SU-DHL-6 (cell line): ENCODE results near the gene CD247.

Experiments
- H2AFZ ChIP-seq: fragments of 200-600 bp; sonication (generic); 2 replicates; pipeline ENCODE4 v1.6.1; 2014; ENCODE audit warnings: low read depth, mild to moderate bottlenecking, moderate library complexity, mixed read lengths, antibody characterized with exemption, low read length; ENCODE audit not compliant: severe bottlenecking
- H3F3A ChIP-seq: fragments of 200-600 bp; shearing (Covaris generic); 2 replicates; pipeline ENCODE4 v1.6.0; 2016; ENCODE audit warnings: antibody characterized with exemption, mild to moderate bottlenecking; ENCODE audit not compliant: insufficient read depth
- H3K27ac ChIP-seq: fragments of 200-600 bp; sonication (generic); 2 replicates; pipeline ENCODE4 v1.5.1; 2016; ENCODE audit warnings: low read depth, mild to moderate bottlenecking, low read length, moderate library complexity, mixed read lengths
- H3K27me3 ChIP-seq: fragments of 200-600 bp; sonication (generic), shearing (Covaris generic); 2 replicates; pipeline ENCODE4 v1.6.0; 2014; ENCODE audit warnings: mild to moderate bottlenecking, low read length
- H3K36me3 ChIP-seq: fragments of 200-600 bp; sonication (generic); 2 replicates; pipeline ENCODE4 v1.6.1; 2014; ENCODE audit warnings: mild to moderate bottlenecking, low read length, mixed read lengths
- H3K4me2 ChIP-seq: fragments of 300-600, 200-600 bp; shearing (Covaris generic), sonication (generic); 2 replicates; pipeline ENCODE4 v1.6.0; 2014; ENCODE audit warnings: low read length, low read depth, mild to moderate bottlenecking; ENCODE audit not compliant: poor library complexity, severe bottlenecking
- H3K4me3 ChIP-seq: fragments of 200-600 bp; sonication (generic); 2 replicates; pipeline ENCODE4 v1.5.1; 2014; ENCODE audit warnings: antibody characterized with exemption, low read length, mild to moderate bottlenecking, mixed read lengths; ENCODE audit not compliant: insufficient read depth, poor library complexity, severe bottlenecking
- H3K79me2 ChIP-seq: fragments of 200-600 bp; sonication (generic); 2 replicates; pipeline ENCODE4 v1.6.1; 2014; ENCODE audit warnings: mild to moderate bottlenecking, low read length, moderate library complexity; ENCODE audit not compliant: insufficient read depth
- H3K9ac ChIP-seq: fragments of 200-600 bp; sonication (generic); 2 replicates; pipeline ENCODE4 v1.7.0; 2014; ENCODE audit warnings: mild to moderate bottlenecking, low read length
- H3K9me2 ChIP-seq: fragments of 200-600 bp; sonication (generic); replicated peaks from 2 replicates; pipeline ENCODE4 v1.6.1; 2014; ENCODE audit warnings: low read length; ENCODE audit not compliant: insufficient read depth
- H3K9me3 ChIP-seq: fragments of 200-600 bp; sonication (generic); 2 replicates; pipeline ENCODE4 v1.6.1; 2014; ENCODE audit warnings: low read length, mixed read lengths; ENCODE audit not compliant: insufficient read depth
- H4K20me1 ChIP-seq: fragments of 200-600 bp; sonication (generic); 2 replicates; pipeline ENCODE4 v1.6.1; 2014; ENCODE audit warnings: low read depth, mild to moderate bottlenecking, antibody characterized with exemption, low read length, moderate library complexity, mixed read lengths
- EZH2phosphoT487 ChIP-seq: fragments of 200-600 bp; sonication (generic), shearing (Covaris generic); conservative IDR thresholded peaks from 2 replicates; pipeline ENCODE4 v1.6.1; 2018; ENCODE audit warnings: mild to moderate bottlenecking, antibody characterized with exemption, low read length, moderate library complexity, mixed read lengths
- TF ChIP-seq, protein P1 (sequence below): fragments of 200-600 bp; sonication (generic); IDR thresholded peaks from one replicate; pipeline ENCODE4 v1.5.1; 2017; ENCODE audit warnings: antibody characterized with exemption, mild to moderate bottlenecking, low read length, moderate library complexity; ENCODE audit not compliant: insufficient read depth, poor library complexity, severe bottlenecking

CD247 gene

DNA sequence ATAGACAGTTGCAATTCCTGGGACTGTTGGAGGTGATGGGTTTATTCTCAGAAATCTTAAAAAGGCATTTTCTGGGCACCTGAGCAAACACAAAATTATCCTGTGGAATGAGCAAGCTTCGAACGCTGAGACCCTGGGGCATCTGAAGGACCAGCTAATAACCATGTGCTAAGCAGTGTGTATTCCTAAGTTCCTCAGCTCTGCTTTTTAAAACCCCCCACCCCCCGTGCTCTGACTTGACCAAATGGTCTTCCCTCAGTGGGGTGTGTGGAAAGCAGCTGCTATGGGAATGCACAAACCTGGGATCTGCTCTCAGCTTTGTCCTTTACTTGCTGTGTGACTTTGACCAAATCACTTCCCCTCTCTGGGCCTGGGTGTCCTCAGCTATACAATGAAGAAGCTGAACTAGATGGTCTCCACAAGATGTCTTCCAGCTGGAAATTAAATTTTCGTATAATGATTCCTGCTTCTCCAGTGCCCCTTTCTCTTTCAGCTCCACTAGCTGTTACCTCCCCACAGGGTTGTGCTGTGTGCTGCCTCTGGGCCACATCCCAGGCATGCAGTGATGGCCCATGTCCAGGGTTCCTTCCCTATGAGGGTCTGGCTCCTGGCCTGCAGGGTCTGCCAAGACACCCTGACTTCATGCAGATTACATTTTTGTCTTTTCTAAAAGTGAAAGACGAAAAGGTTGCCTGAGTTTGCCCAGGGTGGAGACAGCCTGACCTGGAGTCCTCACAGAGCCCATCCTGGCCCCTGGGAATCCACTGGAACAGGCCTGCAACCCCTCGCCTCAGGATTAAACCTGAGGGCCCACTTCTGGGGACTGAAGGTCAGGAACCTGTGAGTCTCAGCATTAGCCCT lies 14.9 kb upstream of the CD247 start:
- Histone ChIP-seq H3K9me2 (no peaks in the 10 kb centered on the region), H4K20me1 (no peaks in the 10 kb centered on the region), H2AFZ (no peak overlapping the region), H3K27ac (no peak overlapping the region), H3K79me2 (no peaks in the 10 kb centered on the region), H3K27me3 (no peaks in the 10 kb centered on the region), H3F3A (no peaks in the 10 kb centered on the region), H3K4me2 (no peak overlapping the region), H3K36me3 (no peaks in the 10 kb centered on the region), H3K9me3 (no peaks in the 10 kb centered on the region), H3K9ac (no peak overlapping the region), H3K4me3 (no peak overlapping the region)
- no peak for TF ChIP-seq EZH2phosphoT487
- TF ChIP-seq, protein P1, sequence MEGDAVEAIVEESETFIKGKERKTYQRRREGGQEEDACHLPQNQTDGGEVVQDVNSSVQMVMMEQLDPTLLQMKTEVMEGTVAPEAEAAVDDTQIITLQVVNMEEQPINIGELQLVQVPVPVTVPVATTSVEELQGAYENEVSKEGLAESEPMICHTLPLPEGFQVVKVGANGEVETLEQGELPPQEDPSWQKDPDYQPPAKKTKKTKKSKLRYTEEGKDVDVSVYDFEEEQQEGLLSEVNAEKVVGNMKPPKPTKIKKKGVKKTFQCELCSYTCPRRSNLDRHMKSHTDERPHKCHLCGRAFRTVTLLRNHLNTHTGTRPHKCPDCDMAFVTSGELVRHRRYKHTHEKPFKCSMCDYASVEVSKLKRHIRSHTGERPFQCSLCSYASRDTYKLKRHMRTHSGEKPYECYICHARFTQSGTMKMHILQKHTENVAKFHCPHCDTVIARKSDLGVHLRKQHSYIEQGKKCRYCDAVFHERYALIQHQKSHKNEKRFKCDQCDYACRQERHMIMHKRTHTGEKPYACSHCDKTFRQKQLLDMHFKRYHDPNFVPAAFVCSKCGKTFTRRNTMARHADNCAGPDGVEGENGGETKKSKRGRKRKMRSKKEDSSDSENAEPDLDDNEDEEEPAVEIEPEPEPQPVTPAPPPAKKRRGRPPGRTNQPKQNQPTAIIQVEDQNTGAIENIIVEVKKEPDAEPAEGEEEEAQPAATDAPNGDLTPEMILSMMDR = no peak

DNA sequence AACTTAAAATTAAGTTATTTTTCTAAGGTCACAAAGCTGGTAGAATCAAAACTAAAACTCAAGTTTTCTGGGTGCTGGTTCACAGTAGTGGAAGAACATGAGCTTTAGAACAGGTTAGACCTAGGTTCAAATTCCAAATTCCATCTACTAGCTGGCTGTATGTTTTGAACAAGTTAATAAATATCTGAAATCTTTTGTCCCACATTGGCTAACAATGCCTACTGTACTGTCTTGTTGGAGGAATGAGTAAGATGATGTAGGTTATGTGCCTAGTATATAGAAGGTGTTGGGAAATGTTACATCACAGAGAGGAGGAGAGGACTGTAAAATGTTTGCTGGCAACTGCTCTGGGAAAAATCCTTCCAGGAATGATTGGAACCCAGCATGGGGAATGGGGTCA lies 14.0 kb upstream of the CD247 start:
- Histone ChIP-seq H3K36me3 (no peaks in the 10 kb centered on the region), H3K27ac (no peak overlapping the region), H3K4me2 (no peak overlapping the region), H3K9me3 (no peaks in the 10 kb centered on the region), H3F3A (no peaks in the 10 kb centered on the region), H3K9me2 (no peaks in the 10 kb centered on the region), H3K4me3 (no peak overlapping the region), H3K79me2 (no peaks in the 10 kb centered on the region), H2AFZ (no peak overlapping the region), H3K9ac (no peak overlapping the region), H3K27me3 (no peaks in the 10 kb centered on the region), H4K20me1 (no peaks in the 10 kb centered on the region)
- no peak for TF ChIP-seq EZH2phosphoT487

DNA sequence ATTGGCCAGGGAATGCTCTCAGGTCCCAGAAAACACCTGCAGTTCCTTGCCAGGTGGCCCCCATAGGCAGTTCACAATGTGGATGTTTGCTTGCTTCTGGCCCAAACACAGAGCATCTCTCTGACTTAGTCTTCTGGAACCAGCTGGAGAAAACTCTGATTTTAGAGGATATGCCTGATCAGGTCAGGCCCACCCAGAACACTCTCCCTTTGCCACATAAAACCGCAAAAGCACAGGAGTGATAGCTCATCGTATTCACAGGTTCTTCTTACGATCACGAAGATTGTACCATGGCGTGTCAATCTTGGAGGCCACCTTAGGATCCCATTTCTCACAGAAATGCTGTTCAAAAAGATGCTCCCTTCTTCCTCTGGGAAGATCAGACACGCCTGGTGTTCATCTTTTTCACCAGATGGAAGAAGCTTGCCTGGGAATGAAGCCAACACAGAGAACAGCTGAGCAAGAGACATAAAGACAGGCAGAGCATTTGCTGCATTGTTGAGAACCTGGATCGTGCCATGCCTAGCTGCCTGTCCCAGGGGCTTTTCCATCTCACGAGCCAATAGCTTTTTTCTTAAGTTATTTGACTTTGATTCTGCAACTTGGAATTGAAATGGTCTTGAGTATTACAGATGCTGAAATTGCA lies 11.6 kb upstream of the CD247 start:
- Histone ChIP-seq H3F3A (no peaks in the 10 kb centered on the region), H3K9me2 (no peaks in the 10 kb centered on the region), H3K4me3 (no peak overlapping the region), H3K9me3 (no peaks in the 10 kb centered on the region), H3K9ac (no peak overlapping the region), H3K27ac (no peak overlapping the region), H3K79me2 (no peaks in the 10 kb centered on the region), H3K27me3 (no peaks in the 10 kb centered on the region), H3K36me3 (no peaks in the 10 kb centered on the region), H4K20me1 (no peaks in the 10 kb centered on the region), H3K4me2 (no peak overlapping the region), H2AFZ (no peak overlapping the region)
- TF ChIP-seq, protein P1 = no peak
- TF ChIP-seq EZH2phosphoT487 = no peak
